ENCODE results near the gene DOP1A. TPM values are rescaled to one million over a fixed set of nuclear protein-coding genes. Genes with fewer than 3 reads are reported as not detected.

Gene DOP1A
- total RNA-seq, 4 donors from 2014 or later: 25.8 to 52.9 (median 40.6) TPM

DNA sequence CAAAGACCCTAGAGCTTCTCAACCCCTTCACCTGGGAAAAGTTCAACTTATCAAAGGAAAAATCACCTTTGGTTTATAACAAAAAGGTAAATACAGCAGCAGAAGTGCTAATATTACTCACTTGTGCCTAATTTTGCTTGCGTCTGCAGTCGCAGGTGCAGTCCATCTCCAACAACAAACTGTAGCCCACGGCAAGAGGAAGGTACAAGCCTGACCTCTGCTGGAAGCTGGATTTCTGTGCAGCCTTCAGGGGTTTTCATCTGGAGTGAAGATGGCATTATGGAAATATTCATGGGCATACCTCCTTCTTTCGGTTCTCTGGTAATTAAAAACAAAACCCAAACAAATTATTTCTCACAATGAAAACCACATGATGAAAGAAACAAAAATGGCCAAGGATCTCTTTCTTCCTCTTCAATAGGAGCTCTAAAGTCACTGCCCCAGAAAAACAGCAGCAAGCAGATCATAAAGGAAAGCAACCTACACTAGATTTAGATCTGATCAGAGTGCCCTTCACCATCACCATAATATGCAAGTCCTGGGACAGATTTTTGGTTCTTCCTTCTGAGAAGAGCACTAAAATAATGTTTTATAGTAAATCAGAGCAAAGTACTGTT lies 9.7 kb upstream of the DOP1A start:
- no peaks in the 10 kb centered on the region for H3K27me3 ChIP-seq
- intact Hi-C loops (cut with DNase I; ENCODE audit: low total_unique reads): loop anchor here (5.0 kb wide), 1 partner anchor 786 kb away; no protein-coding TSS in a partner anchor
- peak; percentile 26 for DNase-seq
- H3K4me3 ChIP-seq: no peak overlapping the region
- no peak overlapping the region for H3K27ac ChIP-seq
- TF ChIP-seq EP300 (IDR thresholded peaks at IDR 0.05; ENCODE audit: low read depth) (no peak), POLR2AphosphoS5 (IDR thresholded peaks at IDR 0.05) (no peak)
- TF ChIP-seq, protein P1, sequence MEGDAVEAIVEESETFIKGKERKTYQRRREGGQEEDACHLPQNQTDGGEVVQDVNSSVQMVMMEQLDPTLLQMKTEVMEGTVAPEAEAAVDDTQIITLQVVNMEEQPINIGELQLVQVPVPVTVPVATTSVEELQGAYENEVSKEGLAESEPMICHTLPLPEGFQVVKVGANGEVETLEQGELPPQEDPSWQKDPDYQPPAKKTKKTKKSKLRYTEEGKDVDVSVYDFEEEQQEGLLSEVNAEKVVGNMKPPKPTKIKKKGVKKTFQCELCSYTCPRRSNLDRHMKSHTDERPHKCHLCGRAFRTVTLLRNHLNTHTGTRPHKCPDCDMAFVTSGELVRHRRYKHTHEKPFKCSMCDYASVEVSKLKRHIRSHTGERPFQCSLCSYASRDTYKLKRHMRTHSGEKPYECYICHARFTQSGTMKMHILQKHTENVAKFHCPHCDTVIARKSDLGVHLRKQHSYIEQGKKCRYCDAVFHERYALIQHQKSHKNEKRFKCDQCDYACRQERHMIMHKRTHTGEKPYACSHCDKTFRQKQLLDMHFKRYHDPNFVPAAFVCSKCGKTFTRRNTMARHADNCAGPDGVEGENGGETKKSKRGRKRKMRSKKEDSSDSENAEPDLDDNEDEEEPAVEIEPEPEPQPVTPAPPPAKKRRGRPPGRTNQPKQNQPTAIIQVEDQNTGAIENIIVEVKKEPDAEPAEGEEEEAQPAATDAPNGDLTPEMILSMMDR (IDR thresholded peaks at IDR 0.05): peak; percentile 47 to 59 (median 52)
- H3K9me3 ChIP-seq: no peaks in the 10 kb centered on the region
- H3K4me1 ChIP-seq: peaks cover 0 to 3% (median 0%) of the 10 kb centered on the region in 4 donors
- no peaks in the 10 kb centered on the region for H3K36me3 ChIP-seq
- in situ Hi-C loops (cut with MboI; ENCODE audit: low pct_ligation_motif_present in 1 of 4, low pct_unique_long_range_greater_than_20kb in 1 of 4, low sequenced_read_pairs in 3 of 4): loop anchor here (5.0 to 25.0 kb wide), 4 partner anchors 454 to 796 kb away; partner anchors contain the start of gene PRSS35 (in 1 of the 4)
- 31 to 35% methylated on average over 1 to 4 of the region's 4 CpGs for WGBS, 2 donors (ENCODE audit: low coverage in 1 of 2)

DNA sequence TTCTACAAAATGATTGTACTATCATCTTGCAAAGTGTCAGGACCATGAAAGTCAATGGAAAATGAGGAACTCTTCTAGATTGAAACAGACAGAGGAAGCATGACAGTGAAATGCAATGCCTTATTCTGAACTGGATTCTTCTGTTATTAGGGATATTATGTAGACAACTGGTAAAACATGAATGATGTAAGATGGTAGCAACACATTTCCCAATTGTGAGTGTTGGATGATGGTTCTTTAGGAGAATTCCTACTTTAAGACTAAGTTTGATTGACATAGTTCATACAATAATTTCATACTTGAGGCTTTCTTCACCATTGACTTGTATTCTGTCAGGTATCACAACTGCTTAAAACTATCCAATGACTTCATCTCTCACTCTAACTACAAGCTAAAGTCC lies 6.3 kb upstream of the DOP1A start:
- H3K27me3 ChIP-seq: no peaks in the 10 kb centered on the region
- no peaks in the 10 kb centered on the region for H3K9me3 ChIP-seq
- DNase-seq: no peak
- peaks cover 4 to 14% (median 8%) of the 10 kb centered on the region in 4 donors for H3K4me1 ChIP-seq
- in situ Hi-C loops (cut with MboI; ENCODE audit: low pct_ligation_motif_present in 1 of 4, low pct_unique_long_range_greater_than_20kb in 1 of 4, low sequenced_read_pairs in 3 of 4): loop anchor here in 2 of 4 donors (10.0 to 25.0 kb wide), 3 partner anchors 144 to 451 kb away; partner anchors contain the start of gene PRSS35 (in 1 of the 2)
- intact Hi-C loops (cut with DNase I; ENCODE audit: low total_unique reads): loop anchor here (10.0 kb wide), 1 partner anchor 134 kb away; the partner anchor contains the start of genes PGM3 and RWDD2A
- H3K4me3 ChIP-seq: no peak overlapping the region
- TF ChIP-seq POLR2AphosphoS5 (IDR thresholded peaks at IDR 0.05): no peak
- TF ChIP-seq POLR2A (IDR thresholded peaks at IDR 0.05): no peak
- TF ChIP-seq EP300 (IDR thresholded peaks at IDR 0.05; ENCODE audit: low read depth): no peak
- TF ChIP-seq, protein P1 (IDR thresholded peaks at IDR 0.05): no peak
- no peaks in the 10 kb centered on the region for H3K36me3 ChIP-seq
- no peak overlapping the region for H3K27ac ChIP-seq

DNA sequence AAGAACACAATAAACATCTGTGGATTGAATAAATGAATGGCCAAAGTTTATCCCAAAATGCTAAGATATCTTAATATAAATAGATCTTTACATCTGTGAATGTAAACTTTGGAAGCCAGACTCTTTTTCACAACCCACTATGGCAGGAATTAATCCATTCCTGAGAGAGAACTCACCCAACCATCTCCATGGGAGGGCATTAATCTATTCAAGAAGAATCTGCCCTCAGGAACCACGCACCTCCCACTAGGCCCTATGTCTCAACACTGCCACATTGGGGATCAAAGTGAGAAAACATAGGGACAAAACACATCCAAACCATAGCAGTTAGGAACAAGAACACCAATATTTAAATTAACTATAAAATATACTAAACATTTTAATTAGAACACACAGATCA lies 5.2 kb upstream of the DOP1A start:
- no peak overlapping the region for H3K27ac ChIP-seq
- intact Hi-C loops (cut with DNase I; ENCODE audit: low total_unique reads) (loop anchor here (10.0 kb wide), 1 partner anchor 133 kb away; the partner anchor contains the start of genes PGM3 and RWDD2A), in situ Hi-C loops (cut with MboI; ENCODE audit: low pct_ligation_motif_present in 1 of 4, low pct_unique_long_range_greater_than_20kb in 1 of 4, low sequenced_read_pairs in 3 of 4) (loop anchor here in 2 of 4 donors (10.0 to 25.0 kb wide), 3 partner anchors 143 to 450 kb away; partner anchors contain the start of gene PRSS35 (in 1 of the 2))
- WGBS, 2 donors (ENCODE audit: low coverage in 1 of 2): 82 to 100% methylated on average over 1 of the region's 1 CpG
- no peaks in the 10 kb centered on the region for H3K36me3 ChIP-seq
- H3K27me3 ChIP-seq: no peaks in the 10 kb centered on the region
- TF ChIP-seq EP300 (IDR thresholded peaks at IDR 0.05; ENCODE audit: low read depth) (no peak), POLR2A (IDR thresholded peaks at IDR 0.05) (no peak), POLR2AphosphoS5 (IDR thresholded peaks at IDR 0.05) (no peak)
- TF ChIP-seq, protein P1 (IDR thresholded peaks at IDR 0.05): no peak
- peaks cover 4 to 16% (median 8%) of the 10 kb centered on the region in 4 donors for H3K4me1 ChIP-seq
- H3K9me3 ChIP-seq: no peaks in the 10 kb centered on the region
- no peak overlapping the region for H3K4me3 ChIP-seq
- DNase-seq: no peak

DNA sequence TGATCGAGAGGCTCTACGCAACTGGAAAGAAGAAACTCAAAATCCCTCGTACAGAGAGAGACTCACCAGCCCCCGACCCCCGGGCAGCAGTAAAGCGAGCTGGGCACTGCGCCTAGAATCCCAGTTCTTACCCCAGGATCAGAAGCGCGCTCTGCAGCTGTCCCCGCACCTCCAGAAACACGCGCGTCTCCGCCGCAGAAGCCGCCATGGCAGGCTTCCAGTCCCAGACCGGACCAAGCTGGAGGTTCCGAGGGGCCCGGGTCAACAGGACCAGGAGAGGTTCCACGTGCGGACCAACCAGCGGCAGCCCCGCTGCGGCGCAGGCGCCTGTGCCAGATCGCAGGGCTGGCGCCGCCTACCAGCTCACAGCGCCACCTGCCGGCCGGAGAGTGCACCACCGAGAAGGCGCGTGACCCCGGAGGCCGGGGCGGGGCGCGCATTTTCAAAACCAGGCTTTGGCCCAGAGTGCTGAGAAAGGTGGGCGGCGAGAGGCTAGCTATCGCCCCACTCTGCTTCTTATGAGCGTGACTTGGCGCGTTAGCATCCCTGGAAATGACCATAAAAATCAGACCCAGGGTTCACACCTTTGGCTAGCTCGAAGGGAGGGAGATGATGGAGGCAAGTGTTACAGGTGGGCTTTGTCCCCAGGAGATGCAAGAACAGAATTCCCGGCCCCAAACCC lies 1.8 kb upstream of the DOP1A start, which contains the start of gene UBE3D:
Gene UBE3D (minus strand): TSS at position 331 of the 682 bp plus-strand sequence. CDS start 123 bp downstream, at position 208.
- Histone ChIP-seq H3K27me3 (no peaks in the 10 kb centered on the region), H3K4me3 (peak within 1 kb of the TSS; percentile 48 to 95 (median 79)), H3K4me1 (peaks cover 8 to 41% (median 27%) of the 10 kb centered on the region in 4 donors), H3K27ac (peak within 1 kb of the TSS; percentile 49 to 81 (median 67)), H3K36me3 (no peaks in the 10 kb centered on the region), H3K9me3 (no peaks in the 10 kb centered on the region)
- peak; percentile 92 for DNase-seq
- in situ Hi-C loops (cut with MboI; ENCODE audit: low pct_ligation_motif_present in 1 of 4, low pct_unique_long_range_greater_than_20kb in 1 of 4, low sequenced_read_pairs in 3 of 4) (loop anchor here in 2 of 4 donors (10.0 to 25.0 kb wide), 3 partner anchors 139 to 447 kb away; partner anchors contain the start of gene PRSS35 (in 1 of the 2)), intact Hi-C loops (cut with DNase I; ENCODE audit: low total_unique reads) (loop anchor here (10.0 kb wide), 1 partner anchor 129 kb away; the partner anchor contains the start of genes PGM3 and RWDD2A)
- WGBS, 2 donors (ENCODE audit: low coverage in 1 of 2): 4% methylated on average over 43 of the region's 48 CpGs; no CpG with 5 or more reads in 1 of the 2 donors
- no peak for TF ChIP-seq EP300 (IDR thresholded peaks at IDR 0.05; ENCODE audit: low read depth)
- peak; percentile 42 to 61 (median 55) for TF ChIP-seq POLR2AphosphoS5 (IDR thresholded peaks at IDR 0.05)
- TF ChIP-seq POLR2A (IDR thresholded peaks at IDR 0.05): peak; percentile 38
- TF ChIP-seq, protein P1 (IDR thresholded peaks at IDR 0.05): peak; percentile 87 to 100 (median 99)
